Stimulated activated CD8-positive, alpha-beta memory T cell treated with anti-CD3 and anti-CD28 coated beads, Interleukin-7, amount 100 ng/mL, for 48 hours (primary cell): ENCODE measurements around the gene ITGB6.
"Not testable (repeated sequence)": the region's sequence is repeated elsewhere in the genome, so short reads cannot be mapped to it uniquely, and the experiment has no call there.

Experiments used
- DNase-seq, 2 donors: peaks; one replicate each; pipeline ENCODE4 v3.0.0-alpha.2; 2020; ENCODE audit warnings: low read depth in 1 of 2; ENCODE audit errors: extremely low read depth in 1 of 2

Gene ITGB6

DNA sequence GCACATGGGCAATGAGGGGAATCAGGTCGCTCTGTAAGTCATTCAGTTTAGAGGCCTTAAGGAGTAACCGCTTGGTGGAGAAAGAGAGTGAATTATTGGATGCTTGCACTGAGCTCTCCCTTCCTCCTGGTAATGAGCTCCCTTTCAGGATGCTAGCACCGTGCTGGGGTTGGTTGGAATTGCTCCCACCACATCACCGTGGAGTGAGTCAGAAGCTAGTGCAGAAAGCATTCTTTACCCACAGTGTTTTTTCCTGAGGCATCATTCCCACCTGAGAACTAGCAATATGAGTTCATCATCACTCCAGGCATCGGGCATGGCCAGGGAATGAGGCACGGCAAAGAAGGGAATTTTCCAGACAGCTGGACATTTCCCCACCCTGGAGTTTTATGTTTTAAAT, 57.6 kb downstream of the ITGB6 start:
- no peak for DNase-seq

DNA sequence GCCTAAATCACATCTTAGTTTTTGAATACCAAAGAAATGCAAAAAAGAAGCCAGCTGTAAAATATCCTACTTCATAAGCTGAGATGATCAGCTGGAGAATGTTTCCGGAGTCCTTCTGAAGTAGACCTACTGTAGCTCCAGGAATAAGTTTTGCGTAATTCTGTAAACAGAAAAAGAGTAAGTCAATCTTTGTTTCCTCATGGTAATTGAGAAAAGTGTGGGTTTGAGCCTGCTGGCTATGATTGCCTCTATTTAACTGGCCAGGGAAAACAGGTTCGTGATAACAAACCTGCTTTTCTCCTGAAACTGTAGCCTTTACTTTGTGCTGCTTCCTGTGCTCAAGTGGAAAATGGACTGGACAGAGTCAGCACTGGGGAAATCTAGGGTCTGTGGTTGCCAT, 58.2 kb downstream of the ITGB6 start:
- DNase-seq, result no peak

DNA sequence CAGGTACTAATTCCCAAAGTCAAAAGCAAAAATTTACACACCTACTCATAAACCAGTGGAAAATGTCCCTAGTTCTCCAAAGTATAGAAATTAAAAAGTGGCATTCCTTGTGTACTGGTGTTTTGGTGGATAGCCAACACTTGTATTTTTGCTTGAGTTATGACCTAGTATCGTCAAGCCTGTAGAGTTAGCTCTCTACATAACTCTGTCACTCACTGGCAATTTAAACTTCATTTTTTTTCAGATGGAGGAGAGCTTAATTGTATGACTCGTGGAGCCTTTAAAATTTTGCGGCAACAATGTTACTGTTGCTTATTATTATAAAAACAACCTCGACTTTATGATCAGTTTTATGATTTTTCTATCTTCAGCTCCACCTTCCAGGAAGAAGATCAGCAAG, 58.7 kb downstream of the ITGB6 start:
- no peak for DNase-seq

DNA sequence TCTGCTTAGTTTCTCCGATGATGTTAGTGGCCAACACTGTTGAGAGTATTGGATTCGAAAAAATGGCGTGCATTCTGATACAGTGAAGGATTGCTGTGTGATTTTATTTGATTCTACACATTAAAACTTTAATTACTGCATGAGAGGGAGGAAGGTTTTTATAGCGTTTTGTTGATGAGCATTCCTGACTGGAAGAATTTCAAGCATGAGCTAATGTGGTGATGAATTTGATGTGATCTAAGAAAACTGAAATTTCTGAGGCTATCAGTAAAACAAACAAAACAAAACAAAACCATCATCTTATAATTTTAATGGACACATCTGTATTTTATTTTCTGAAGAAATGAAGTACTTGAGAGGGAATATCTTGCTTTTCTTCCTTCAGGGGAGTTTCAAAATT, 59.6 kb downstream of the ITGB6 start:
- no peak for DNase-seq

DNA sequence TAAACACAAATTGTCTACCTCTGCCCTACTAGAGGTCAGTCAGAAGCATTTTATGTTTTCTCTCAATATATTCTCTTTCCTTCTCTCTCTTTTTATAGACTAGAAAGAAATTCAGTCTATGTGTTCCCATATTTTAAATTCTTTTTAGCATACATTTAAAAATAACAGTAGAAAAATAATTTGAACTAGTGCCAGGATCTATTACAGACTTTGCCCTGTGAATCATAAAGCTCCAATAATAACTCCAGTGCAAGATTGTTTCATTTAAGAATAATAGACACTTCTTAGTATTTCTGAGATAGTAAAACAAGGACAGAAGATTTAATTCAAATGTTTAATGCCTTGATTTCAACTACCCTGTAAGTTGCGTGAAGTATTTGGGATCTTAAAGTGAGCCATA, 60.1 kb downstream of the ITGB6 start:
- no peak for DNase-seq

DNA sequence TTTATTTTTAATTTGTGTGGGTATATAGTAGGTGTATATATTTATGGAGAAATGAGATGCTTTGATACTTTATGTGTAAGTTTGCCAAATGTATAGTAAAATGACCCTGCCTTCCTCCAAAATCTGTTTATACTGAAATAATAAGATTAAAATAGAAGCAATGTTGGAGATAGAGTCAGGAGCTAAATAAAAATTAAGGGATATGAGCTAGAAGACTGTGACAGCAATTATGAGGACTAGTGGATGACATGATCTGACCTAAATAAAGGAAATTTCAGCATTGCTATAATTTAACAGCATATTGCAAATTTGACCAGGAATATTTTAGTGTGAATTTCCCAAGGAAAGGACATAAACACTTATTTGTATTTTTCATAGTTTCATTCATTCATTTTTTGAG, 60.7 kb downstream of the ITGB6 start:
- DNase-seq, result no peak

DNA sequence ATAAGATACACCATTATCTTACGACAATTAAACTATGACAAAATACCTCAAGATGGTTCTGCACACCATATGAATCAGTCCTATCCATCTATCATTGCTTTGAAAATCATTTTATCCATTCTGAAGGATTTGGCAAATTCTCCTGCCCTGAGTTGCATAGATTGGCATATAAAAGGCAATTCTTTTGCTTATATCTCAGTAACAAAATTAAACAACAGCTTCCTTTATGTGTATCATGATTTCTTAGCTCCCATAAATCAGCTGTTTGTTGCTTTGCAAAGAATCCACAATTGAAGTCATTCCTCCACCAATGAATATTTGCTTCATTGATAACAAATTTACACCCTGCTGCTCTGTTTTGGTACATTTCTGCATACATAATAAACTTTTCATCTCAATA, 61.7 kb downstream of the ITGB6 start:
- DNase-seq, result no peak

DNA sequence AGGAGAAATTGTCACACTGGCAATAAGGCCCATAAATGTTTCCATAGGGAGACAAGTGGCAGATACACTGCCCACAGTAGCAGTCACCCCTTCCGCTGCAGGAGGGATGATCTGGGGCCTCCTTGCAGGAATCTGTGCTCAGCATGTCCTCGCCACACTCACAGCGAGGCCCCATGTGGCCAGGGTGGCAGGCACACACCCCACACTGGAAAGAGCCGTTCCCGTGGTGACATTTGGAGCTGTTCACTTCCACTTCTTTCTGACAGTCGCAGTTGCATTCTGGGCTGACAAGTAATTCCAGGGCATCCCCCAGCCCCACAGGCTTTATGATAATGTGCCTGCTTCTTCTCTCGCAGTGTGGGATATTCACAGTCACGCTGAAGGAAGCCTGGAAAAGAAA, 62.6 kb downstream of the ITGB6 start:
- DNase-seq, result no peak

DNA sequence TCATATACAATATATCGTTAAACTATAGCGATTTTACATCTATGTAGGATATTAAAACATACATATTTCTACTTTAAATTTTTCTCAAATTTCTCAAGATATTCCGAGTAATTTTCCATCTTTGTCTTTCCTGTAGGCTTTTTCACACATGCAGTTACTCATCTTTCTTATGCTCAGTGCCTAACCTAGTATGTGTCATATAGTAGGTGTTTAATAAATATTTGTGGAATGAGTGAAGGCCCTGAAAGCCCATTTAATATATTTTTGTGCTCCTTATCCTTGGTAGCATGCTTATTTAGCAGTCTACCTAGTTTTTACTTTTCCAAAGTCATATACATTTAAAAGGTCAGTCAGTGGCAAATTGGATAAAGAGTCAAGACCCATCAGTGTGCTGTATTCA, 67.3 kb downstream of the ITGB6 start:
- DNase-seq, result no peak

DNA sequence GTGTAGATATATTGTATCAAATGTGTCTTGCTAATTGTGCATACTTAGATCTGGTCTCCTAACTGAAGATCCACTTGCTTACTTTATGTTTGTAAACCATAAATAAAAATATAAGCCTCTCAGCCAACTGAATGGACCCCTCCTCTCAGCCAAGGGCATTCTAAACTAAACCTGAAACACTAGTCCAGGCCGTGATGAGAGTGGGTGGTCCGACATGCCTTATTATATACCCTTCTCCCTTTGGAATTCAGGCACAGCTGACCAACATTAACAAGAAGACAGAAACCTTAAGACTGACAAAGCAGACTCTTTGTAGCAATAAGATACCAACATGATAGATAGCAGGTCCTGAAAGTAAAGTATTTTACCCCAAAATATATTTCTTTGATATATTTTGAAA, 73.3 kb downstream of the ITGB6 start:
- DNase-seq, result no peak

DNA sequence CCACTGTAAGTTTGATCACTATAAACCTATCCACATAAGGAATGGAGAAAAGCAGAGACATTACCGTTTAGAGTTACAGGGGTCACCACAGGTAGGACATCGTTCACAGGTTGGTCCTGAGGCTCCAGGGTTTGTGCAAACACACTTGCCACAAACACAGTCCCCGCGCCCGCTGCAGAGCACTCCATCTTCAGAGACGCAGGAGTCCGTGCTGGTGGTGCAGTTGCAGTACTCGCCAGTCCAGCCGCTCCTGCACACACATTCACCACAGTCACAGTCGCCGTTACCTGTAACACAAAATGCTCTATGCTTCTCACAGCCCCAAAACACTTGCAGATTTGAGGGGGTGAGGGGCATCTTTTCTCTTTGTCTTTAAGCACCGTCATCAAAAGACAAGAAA, 73.8 kb downstream of the ITGB6 start:
- no peak for DNase-seq

DNA sequence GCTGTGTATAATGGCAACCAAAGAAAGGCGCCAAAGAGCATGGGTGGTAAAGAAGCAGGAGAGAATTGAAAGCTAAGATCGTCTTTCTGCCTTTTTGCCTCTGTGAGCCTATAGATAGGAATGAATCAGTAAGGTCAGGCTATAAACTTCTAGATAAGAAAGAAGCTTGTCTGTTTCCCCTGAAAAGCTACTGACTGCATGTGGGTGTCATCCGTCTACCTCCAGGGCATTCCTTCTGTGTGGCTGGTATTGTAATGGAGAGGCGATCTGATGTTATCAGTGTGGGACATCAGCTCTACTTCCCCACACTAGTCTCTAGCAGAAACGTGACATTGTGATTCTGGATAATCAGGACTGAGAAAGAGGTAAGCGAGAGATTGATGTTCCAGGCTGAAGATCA, 74.2 kb downstream of the ITGB6 start:
- DNase-seq, result no peak

DNA sequence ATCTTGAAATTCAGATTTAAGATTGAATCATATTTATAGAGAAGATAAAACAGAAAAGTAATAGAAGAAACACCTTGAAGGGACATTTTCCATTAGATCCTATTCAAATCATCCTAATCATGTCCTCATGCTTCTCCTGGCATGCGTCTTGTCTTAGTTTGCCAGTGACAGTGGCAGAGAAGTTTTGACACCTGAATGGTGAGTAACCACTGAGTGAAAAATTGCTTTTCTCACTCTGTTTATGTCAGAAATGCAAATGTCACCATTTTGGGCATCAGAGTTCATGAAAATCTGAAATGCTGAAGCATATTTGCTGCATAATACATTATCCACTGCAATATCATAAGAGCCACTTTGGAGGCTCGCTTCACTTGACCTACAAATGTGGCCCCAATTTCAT, 74.7 kb downstream of the ITGB6 start:
- no peak for DNase-seq

DNA sequence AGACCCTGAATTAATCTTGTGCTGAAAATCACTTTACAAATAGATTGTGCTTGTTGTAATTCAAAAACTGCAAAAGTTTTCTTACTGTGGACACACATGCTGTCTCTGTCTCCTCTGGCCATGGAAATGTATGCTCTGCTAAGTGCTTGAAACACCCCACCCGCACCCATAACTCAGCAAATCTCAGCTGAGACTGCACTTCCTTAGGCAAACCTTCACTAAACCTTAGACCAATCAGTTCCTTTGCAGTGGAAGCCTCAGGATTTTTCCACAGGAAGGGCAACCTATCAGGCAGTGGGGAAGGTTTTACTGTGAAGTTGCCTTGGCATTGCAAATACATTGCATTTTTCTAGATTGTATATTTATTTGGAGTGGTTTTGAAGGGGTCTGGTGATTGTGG, 75.5 kb downstream of the ITGB6 start:
- DNase-seq, result no peak

DNA sequence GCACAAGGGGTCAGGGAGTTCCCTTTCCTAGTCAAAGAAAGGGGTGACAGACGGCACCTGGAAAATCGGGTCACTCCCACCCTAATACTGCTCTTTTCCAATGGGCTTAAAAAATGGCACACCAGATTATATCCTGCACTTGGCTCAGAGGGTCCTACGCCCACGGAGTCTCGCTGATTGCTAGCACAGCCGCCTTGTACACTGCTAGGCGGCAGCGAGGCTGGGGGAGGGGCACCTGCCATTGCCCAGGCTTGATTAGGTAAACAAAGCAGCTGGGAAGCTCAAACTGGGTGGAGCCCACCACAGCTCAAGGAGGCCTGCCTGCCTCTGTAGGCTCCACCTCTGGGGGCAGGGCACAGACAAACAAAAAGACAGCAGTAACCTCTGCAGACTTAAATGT, 85.4 kb downstream of the ITGB6 start:
- not testable (repeated sequence) for DNase-seq

DNA sequence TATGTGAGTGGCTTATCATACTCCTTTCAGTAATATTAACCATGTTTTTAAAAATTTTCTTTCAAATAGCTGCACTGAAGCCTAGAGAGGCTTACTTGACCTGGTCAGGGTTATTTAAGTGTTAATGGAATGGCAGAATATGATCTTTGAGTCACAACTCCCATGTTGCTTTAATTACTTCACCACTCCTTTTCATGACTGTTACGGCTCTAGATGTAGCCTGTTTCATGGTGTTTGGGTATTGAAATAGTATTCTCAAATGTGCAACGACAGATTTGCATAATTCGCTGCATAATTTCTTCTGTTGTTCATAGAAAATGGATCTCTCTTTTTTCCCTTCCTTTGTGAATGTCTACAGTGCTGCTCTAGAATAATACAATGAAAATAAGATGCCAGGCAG, 86.1 kb downstream of the ITGB6 start:
- DNase-seq, result no peak

DNA sequence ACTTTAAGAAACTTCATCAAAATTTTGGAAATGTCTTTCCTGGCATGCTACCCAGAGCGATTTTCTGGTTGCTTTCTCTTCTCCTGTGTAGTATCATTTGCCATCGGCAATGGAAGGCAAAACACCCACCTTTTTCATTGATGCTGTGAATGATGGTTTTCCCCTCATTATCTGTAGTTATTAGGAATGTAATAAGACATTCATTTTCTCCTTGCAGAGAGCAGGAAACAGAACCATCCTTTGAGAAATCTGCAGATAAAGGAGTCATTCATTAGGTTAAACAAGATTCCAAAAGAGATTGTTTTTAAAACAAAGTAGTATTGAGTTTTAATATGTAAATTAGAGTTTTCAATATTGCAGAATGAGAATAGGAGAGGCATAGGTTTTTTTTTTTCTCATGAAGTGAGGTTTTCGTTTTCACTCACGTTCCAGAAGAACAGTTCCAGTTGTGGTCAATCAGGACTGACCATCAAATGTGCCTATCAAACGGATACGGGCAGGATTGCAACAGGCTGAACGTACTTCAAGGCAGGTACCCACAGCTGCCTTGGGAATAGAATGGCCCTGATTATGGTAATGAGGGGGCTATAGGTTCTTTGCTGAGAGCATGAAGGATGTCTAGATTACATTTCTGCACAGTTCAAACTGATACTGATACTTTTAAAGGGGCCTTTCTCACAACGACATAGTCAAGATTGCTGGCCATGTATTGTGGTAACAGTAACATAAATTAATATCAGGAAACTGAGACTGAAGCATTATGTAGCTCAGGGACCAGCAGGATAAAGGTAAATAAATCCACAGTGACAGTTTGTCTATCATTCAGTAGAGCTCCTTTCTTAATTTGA, 87.9 kb downstream of the ITGB6 start:
- DNase-seq, result no peak

DNA sequence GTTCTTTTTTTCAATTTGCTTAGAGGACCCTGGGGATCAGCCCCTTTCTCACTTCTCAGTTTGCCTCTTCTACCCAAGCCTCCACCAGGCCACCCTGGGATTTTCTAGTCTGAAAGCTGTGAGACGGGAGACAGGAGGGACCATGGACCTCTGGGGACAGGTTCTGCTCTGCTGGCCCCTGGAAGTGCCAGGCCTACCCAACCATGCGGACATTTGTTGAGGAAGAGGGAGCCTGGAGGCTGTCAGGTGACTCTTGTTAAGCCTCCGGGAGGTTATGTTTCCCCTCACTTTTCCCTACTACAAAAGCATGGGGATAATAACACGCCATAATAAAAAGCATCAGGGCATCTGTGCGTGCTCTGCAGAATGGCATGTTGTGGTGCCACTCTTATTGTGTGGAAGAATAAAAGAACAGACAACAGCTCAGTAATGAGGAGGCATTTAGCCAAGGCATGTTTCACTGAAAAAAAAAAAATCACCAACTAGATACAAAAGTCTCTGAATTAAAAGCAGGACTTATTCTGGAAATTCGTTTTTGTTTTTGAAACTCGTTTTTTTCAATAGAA, 89.3 kb downstream of the ITGB6 start:
- no peak for DNase-seq

DNA sequence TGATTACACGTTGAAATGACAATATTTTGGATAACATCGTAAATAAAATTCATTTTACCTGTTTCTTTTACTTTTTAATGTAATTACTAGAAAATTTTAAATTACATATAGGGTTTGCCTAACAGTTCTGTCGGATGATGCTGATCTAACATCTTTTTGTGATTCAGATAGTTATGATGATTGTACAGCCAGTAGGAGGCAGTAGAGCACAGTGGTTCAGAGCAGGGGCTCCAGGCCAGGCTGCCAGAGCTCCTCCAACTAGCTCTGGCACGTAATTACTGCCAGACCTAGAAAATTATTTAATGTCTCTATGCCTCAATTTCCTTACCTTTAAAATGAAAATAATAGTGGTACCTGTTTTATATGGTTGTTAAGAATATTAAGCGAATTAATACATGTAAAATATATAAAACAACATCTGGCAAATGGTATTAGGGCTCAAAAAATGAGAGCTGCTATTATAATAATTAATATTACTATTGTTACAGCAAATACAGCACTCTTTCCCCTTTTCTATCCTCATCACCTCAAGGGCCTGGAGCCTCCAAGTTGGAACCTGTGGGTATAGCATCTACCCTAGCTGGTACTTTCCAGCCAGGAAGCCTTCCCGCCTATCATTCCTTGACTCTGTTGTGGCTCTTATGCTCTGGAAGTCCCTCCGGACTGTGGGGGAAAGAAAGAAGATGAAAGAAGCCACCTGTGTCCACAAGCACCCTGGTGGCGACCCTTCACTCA, 90.0 kb downstream of the ITGB6 start:
- peak in 1 of 2 donors; percentile 14 for DNase-seq

DNA sequence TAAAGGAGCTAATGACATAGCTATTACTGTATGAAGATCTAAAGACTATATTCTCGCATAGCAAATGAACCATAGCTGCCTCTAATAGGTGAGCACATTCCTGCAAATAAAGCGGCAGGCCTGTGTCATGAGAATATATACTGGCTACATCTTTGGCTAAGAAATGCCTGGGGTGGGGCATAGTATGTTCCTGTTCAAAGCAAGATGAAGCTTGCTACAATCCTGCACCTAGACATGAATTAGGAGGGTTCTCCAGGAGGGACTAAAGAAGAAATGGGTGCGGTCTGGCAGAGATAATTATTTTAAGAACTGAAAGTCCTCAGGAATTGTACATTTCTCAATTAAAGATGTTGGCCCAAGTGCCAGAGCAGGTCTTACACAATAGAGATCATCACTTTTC, 90.8 kb downstream of the ITGB6 start:
- no peak for DNase-seq

DNA sequence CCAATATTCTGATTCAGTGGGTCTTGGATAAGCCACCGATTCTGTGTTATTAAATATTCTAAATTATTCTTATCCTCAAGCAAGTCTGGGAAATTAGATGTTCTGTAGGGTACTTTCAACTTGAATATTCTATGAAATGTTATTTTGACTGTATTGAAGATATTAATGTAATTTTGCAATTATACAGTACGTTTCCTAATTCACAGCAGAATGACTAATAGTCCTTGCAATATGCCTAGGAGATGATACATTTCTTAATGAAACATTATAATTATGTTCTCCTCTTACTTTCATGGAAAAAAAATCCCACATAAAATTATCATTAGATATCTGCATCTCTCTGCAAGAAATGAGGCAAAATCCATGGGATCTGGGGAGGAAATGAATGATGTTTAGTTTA, 91.4 kb downstream of the ITGB6 start:
- DNase-seq, result no peak

DNA sequence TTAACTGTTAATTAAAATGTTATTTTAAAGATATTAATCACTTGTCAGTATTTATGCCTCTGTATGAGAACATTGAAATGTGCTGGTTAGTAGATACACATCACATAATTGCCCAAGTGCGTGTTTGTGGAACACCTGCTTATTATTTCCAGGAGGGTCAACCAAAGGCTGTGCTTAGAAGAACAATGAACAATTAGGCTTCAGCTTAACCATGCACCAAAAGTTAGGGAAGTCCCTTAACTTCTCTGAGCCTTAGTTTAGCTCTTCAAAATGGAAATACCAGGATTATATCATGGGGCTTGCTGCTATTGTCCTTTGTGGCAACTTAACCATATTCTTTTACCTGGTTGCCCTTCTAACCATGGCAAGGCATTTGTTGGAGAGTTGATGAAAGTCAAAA, 94.7 kb downstream of the ITGB6 start:
- no peak for DNase-seq
